GM18858 (cell line): Measurements from ENCODE around the gene GABPB2.

ENCODE experiments used
- ATAC-seq: cut with Tn5 transposase; IDR thresholded peaks from one replicate; pipeline ENCODE4 v1.9.1; 2021; ENCODE audit not compliant: unreplicated experiment

GABPB2 gene

GRCh38 chr1:151158326-151158725 is 87.8 kb downstream of the GABPB2 start:
- no peak for ATAC-seq

DNA sequence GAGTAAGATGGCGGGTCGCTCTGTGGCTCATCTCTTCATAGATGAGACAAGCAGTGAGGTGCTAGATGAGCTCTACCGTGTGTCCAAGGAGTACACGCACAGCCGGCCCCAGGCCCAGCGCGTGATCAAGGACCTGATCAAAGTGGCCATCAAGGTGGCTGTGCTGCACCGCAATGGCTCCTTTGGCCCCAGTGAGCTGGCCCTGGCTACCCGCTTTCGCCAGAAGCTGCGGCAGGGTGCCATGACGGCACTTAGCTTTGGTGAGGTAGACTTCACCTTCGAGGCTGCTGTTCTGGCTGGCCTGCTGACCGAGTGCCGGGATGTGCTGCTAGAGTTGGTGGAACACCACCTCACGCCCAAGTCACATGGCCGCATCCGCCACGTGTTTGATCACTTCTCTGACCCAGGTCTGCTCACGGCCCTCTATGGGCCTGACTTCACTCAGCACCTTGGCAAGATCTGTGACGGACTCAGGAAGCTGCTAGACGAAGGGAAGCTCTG is 88.2 kb downstream of the GABPB2 start:
- no peak for ATAC-seq

DNA sequence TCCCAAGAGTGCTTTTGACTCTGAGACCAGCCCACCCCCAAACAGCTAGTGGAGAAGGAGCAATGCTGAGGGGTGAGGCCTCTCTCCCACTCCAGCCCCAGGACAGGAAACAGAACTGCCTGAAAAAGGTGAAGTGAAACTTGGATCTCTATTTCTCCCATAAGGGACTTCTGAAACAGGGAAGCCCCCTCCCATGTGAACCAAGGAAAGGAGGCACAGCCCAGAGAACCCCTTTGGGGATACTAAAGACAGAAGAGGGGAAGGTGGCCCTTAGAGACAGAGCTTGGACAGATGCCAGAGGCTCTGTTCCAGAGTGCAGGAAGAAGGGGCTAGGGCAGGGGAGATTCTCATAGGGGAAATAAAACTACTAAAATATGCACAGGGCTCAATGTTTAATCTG is 88.8 kb downstream of the GABPB2 start:
- ATAC-seq: no peak

GRCh38 chr1:151164732-151165280 is 94.2 kb downstream of the GABPB2 start:
- ATAC-seq: no peak

- no peak for ATAC-seq
These were observed 94.7 kb downstream of the GABPB2 start for GRCh38 chr1:151165281-151165737.

DNA sequence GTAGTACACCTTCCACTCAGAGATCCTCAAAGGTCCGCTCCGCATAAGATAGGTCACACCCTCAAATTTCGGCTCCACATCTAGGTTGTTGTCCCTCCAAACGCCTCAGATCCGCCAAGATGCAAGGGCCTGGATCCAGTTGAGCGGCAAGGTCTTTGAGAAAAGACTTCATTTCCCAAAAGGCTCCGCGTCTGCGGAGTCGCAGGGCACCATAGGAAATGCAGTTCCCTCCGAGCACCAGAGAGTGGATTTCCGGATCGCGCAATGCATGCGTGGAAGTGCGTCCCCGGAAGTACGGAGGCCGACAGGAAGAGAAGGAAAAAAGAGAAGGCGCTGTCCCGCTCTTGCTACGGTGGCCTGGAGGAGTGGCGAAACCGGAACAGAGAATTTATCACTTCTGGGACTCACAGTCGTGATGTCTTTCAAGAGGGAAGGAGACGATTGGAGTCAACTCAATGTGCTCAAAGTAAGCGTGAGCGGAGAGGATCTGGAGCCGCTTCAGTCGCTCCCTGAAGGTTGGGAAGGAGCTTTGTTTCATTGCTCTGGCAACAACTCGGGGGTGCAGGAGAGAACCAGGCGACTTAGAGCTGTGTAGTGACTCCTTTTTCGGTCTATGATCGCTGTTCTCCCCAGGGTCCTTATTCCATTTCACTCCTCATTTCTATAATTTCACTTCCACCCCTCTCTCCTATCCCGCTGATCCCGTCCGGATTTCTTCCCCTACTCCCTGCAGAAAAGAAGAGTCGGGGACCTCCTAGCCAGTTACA is 95.4 kb downstream of the GABPB2 start, which contains the start of the genes LYSMD1 and SCNM1:
Gene LYSMD1 (minus strand): TSS at position 165 of the 767 bp plus-strand sequence. CDS start 644 bp downstream, outside the sequence.
Gene SCNM1 (plus strand): TSS at position 407 of the 767 bp plus-strand sequence. CDS start 9 bp downstream, at position 416.
- ATAC-seq: peak; percentile 81

DNA sequence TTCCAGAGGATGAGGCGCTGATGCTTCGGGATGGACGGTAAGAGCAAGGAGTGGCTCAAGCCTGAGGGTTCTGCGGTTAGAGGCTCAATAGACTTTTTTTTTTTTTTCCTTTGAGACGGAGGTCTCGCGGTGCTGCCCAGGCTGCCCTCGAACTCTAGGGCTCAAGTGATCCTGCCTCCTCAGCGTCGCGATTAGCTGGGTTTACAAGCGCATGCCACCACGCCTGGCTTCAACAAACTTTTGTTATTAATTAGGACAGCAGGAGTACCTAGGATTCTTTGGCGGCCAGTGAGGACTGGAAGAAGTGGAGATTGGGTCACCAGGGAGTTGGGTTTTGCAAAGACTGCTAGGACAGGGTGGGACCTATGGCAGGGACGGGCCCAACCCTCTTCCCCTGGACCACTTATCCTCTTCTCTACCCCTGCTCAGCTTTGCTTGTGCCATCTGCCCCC is 96.0 kb downstream of the GABPB2 start:
- ATAC-seq: no peak

GRCh38 chr1:151167116-151167515 is 96.6 kb downstream of the GABPB2 start:
- no peak for ATAC-seq

DNA sequence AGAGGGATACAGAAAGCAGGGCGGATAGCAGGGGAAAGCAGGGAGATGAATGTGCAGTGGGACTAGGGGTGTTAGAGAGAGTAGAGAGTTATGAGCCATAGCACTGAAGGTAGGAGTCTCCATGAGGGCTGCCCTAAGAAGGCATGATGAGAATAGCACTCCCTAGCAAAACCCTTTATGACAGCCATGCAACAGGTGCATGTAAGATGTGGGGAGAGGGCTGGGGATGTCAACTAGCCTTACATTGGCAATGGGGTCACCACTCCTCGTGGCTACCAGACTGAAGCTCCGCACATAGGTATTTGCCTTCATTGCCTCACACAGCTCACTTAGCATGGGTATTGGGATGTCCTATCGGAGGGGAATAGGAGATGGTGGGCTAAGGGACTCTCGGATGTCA is 100.6 kb downstream of the GABPB2 start:
- ATAC-seq: no peak
